Measurements from ENCODE around the gene AIP. TPM values are rescaled to one million over a fixed set of nuclear protein-coding genes. Genes with fewer than 3 reads are reported as not detected.
A peak's percentile ranks its signal among the peaks of the same experiment; 100 is the strongest.

The AIP gene
- total RNA-seq, 4 donors from 2014 or later = 88.2 to 117 (median 96.0) TPM

GRCh38 chr11:67449116-67449844 is 33.5 kb upstream of the AIP start:
- peaks cover 0 to 21% (median 7%) of the 10 kb centered on the region in 4 donors for H3K4me1 ChIP-seq
- no peaks in the 10 kb centered on the region for H3K9me3 ChIP-seq
- WGBS, 2 donors = 71 to 77% methylated on average over 9 of the region's 9 CpGs
- no peak overlapping the region for H3K27ac ChIP-seq
- no peak for DNase-seq (ENCODE audit: low spot score in 2 of 2)
- H3K27me3 ChIP-seq = no peaks in the 10 kb centered on the region
- H3K4me3 ChIP-seq = no peak overlapping the region
- TF ChIP-seq EP300 (IDR thresholded peaks at IDR 0.05) (no peak), POLR2A (IDR thresholded peaks at IDR 0.05) (no peak), CTCF (IDR thresholded peaks at IDR 0.05) (no peak)
- H3K36me3 ChIP-seq = no peaks in the 10 kb centered on the region

- TF ChIP-seq POLR2A (IDR thresholded peaks at IDR 0.05) (no peak), CTCF (IDR thresholded peaks at IDR 0.05) (no peak), EP300 (IDR thresholded peaks at IDR 0.05) (no peak)
- Histone ChIP-seq H3K27me3 (no peaks in the 10 kb centered on the region), H3K36me3 (no peaks in the 10 kb centered on the region), H3K9me3 (no peaks in the 10 kb centered on the region), H3K4me1 (peaks cover 0 to 4% (median 0%) of the 10 kb centered on the region in 4 donors), H3K27ac (no peak overlapping the region), H3K4me3 (no peak overlapping the region)
- 73 to 82% methylated on average over 18 to 21 of the region's 25 CpGs for WGBS, 2 donors
- no peak for DNase-seq (ENCODE audit: low spot score in 2 of 2)
These were observed 31.8 kb upstream of the AIP start for GRCh38 chr11:67450796-67451657.

GRCh38 chr11:67451658-67451976 is 31.2 kb upstream of the AIP start:
- Histone ChIP-seq H3K36me3 (no peaks in the 10 kb centered on the region), H3K4me1 (no peaks in the 10 kb centered on the region), H3K4me3 (no peak overlapping the region), H3K27ac (no peak overlapping the region), H3K27me3 (no peaks in the 10 kb centered on the region), H3K9me3 (no peaks in the 10 kb centered on the region)
- WGBS, 2 donors = 88 to 92% methylated on average over 13 to 14 of the region's 14 CpGs
- TF ChIP-seq EP300 (IDR thresholded peaks at IDR 0.05) = no peak
- TF ChIP-seq CTCF (IDR thresholded peaks at IDR 0.05) = no peak
- TF ChIP-seq POLR2A (IDR thresholded peaks at IDR 0.05) = no peak
- DNase-seq (ENCODE audit: low spot score in 2 of 2) = no peak

GRCh38 chr11:67452141-67452952 is 30.5 kb upstream of the AIP start, which contains the start of gene GPR152:
TSS of gene GPR152 (minus strand) at chr11:67452729. CDS start at chr11:67452724, 5 bp downstream.
- Histone ChIP-seq H3K27me3 (no peaks in the 10 kb centered on the region), H3K4me1 (no peaks in the 10 kb centered on the region), H3K9me3 (no peaks in the 10 kb centered on the region), H3K27ac (peak within 1 kb of the TSS in 1 of 4 donors; percentile 27), H3K4me3 (peak within 1 kb of the TSS in 1 of 4 donors; percentile 8), H3K36me3 (no peaks in the 10 kb centered on the region)
- 79 to 81% methylated on average over 20 to 33 of the region's 33 CpGs for WGBS, 2 donors
- no peak for DNase-seq (ENCODE audit: low spot score in 2 of 2)
- TF ChIP-seq POLR2A (IDR thresholded peaks at IDR 0.05) (no peak), EP300 (IDR thresholded peaks at IDR 0.05) (no peak), CTCF (IDR thresholded peaks at IDR 0.05) (no peak)
